ENCODE measurements around the gene PAAF1.

The PAAF1 gene

GRCh38 chr11:73969991-73970800, 93.4 kb downstream of the PAAF1 start:
- no peak overlapping the region for H3K4me3 ChIP-seq (ENCODE audit: low read depth, low read length)
- no peak overlapping the region for H3K27ac ChIP-seq
- DNase-seq = no peak
- in situ Hi-C loops (cut with HindIII; ENCODE audit: low pct_ligation_motif_present, low sequenced_read_pairs) = no loop called here
- no peaks in the 10 kb centered on the region for H3K27me3 ChIP-seq (replicated peaks)
- TF ChIP-seq, protein P1, sequence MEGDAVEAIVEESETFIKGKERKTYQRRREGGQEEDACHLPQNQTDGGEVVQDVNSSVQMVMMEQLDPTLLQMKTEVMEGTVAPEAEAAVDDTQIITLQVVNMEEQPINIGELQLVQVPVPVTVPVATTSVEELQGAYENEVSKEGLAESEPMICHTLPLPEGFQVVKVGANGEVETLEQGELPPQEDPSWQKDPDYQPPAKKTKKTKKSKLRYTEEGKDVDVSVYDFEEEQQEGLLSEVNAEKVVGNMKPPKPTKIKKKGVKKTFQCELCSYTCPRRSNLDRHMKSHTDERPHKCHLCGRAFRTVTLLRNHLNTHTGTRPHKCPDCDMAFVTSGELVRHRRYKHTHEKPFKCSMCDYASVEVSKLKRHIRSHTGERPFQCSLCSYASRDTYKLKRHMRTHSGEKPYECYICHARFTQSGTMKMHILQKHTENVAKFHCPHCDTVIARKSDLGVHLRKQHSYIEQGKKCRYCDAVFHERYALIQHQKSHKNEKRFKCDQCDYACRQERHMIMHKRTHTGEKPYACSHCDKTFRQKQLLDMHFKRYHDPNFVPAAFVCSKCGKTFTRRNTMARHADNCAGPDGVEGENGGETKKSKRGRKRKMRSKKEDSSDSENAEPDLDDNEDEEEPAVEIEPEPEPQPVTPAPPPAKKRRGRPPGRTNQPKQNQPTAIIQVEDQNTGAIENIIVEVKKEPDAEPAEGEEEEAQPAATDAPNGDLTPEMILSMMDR (IDR thresholded peaks at IDR 0.05; ENCODE audit: low read depth, low read length, missing control alignments) = no peak
- no peaks in the 10 kb centered on the region for H3K36me3 ChIP-seq (replicated peaks)

DNA sequence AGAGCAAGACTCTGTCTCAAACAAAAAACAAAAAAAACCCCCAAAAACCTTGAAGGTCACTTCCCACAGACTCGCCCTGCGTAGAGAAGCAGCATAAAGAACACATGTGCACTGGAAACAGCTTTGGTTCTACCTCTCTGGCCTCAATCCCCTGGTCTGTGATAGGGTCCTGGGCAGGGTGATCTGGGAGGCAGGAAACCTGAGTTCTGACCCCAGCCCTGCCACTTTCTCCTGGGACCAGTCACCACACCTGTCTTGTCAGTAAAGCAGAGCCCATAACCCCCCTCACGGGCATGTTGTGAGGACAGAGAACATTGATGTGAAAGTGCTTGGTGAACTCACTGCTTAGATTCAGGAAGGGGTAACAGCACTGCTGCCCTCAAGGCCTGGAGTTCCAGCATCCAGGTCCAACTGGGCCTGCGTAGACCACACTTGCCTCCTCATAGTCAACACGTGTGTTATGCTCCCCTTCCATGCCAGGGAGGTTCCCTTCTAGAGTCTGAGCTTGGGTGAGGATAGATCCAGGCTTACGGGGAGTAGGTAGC, 94.4 kb downstream of the PAAF1 start:
- no peak overlapping the region for H3K4me3 ChIP-seq (ENCODE audit: low read depth, low read length)
- H3K27ac ChIP-seq = no peak overlapping the region
- H3K27me3 ChIP-seq (replicated peaks) = no peaks in the 10 kb centered on the region
- TF ChIP-seq, protein P1 (IDR thresholded peaks at IDR 0.05; ENCODE audit: low read depth, low read length, missing control alignments) = no peak
- DNase-seq = no peak
- in situ Hi-C loops (cut with HindIII; ENCODE audit: low pct_ligation_motif_present, low sequenced_read_pairs) = no loop called here
- H3K36me3 ChIP-seq (replicated peaks) = no peaks in the 10 kb centered on the region

DNA sequence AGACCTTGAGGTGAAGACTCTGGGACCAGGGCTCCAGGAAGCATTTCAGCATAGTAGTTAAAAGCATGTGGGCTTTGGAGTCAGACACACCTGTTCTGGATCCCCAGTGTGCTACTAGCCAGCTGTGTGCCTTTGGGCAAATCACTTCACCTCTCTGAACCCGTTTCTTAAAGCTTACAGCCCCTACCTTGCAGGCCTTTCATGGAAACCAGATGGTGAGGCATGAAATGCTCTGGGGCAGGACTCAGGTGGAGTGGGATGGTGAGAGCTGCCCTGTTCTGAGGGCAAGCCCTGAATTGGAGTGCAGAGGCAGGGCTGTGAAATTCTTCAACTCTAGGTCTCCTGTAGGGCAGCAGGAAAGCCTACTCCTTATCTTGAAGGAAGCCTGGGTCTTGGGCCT, 95.4 kb downstream of the PAAF1 start:
- Histone ChIP-seq H3K36me3 (replicated peaks) (no peaks in the 10 kb centered on the region), H3K27ac (no peak overlapping the region), H3K27me3 (replicated peaks) (no peaks in the 10 kb centered on the region), H3K4me3 (ENCODE audit: low read depth, low read length) (no peak overlapping the region)
- TF ChIP-seq, protein P1 (IDR thresholded peaks at IDR 0.05; ENCODE audit: low read depth, low read length, missing control alignments) = no peak
- in situ Hi-C loops (cut with HindIII; ENCODE audit: low pct_ligation_motif_present, low sequenced_read_pairs) = no loop called here
- no peak for DNase-seq

DNA sequence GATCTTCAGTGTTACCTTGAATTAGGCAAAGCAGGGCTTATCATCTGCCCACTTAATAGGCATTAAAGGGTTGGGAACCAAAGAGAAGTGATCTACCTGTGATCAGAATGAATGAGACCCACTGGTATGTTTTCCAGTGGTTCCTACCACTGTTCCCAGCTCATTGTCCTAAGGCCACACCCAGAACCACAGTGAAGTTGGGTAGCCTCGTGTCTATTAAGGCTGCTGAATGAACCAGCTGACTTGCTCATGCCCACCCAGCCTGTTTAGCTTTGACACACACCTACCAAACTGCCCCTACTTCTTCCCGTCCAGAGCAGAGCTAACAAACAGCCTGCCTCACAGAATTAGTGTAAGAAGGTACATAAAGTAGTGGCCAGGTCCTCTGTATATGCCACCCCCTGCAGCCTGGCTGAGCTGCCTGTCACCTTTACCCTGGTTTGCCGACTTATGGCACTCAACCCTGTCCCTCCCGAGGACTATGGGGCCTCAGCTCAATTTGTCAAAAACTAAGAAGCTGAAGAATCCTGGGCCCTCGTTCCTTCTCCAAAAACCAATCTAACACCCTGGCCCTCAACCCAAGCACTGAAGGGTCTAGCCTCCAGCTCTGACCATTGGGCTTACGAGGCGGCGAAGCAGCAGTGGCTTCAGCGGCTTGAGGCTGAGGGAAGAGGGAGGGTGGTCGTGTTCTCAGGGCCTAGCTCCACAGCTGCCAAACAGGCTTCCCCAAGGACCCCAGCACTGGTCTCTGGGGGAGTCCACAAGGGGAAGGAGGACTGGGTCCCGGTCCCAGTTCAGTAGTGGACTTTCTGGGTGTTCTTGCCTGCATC, 96.0 kb downstream of the PAAF1 start:
- in situ Hi-C loops (cut with HindIII; ENCODE audit: low pct_ligation_motif_present, low sequenced_read_pairs) = no loop called here

GRCh38 chr11:73974604-73975478, 98.0 kb downstream of the PAAF1 start:
- in situ Hi-C loops (cut with HindIII; ENCODE audit: low pct_ligation_motif_present, low sequenced_read_pairs) = no loop called here
- Histone ChIP-seq H3K27me3 (replicated peaks) (no peaks in the 10 kb centered on the region), H3K36me3 (replicated peaks) (no peaks in the 10 kb centered on the region), H3K27ac (no peak overlapping the region), H3K4me3 (ENCODE audit: low read depth, low read length) (no peak overlapping the region)
- TF ChIP-seq, protein P1 (IDR thresholded peaks at IDR 0.05; ENCODE audit: low read depth, low read length, missing control alignments) = no peak
- no peak for DNase-seq

More for the DNA sequence above, 96.0 kb downstream of the PAAF1 start:
- H3K4me3 ChIP-seq (ENCODE audit: low read depth, low read length) = no peak overlapping the region
- DNase-seq = no peak
- TF ChIP-seq, protein P1 (IDR thresholded peaks at IDR 0.05; ENCODE audit: low read depth, low read length, missing control alignments) = no peak
- H3K27me3 ChIP-seq (replicated peaks) = no peaks in the 10 kb centered on the region
- no peak overlapping the region for H3K27ac ChIP-seq
- H3K36me3 ChIP-seq (replicated peaks) = no peaks in the 10 kb centered on the region

All from brain microvascular endothelial cell (primary cell).